A172 (cell line): Measurements from ENCODE around the gene LENG1. TPM values are rescaled to one million over a fixed set of nuclear protein-coding genes. Genes with fewer than 3 reads are reported as not detected.

Source experiments
- DNase-seq: peaks from one replicate; pipeline ENCODE4 v3.0.0-alpha.2; 2015; ENCODE audit warnings: low spot score
- total RNA-seq: library from RNA; depleted of rRNA; stranded (reverse); fragments of >200 nt; shearing (Covaris generic); gene quantifications from 2 replicates; pipeline ENCODE4 v1.2.3, GENCODE V29; 2014

Gene LENG1
- total RNA-seq, 1 experiment from 2014 or later = 21.1 TPM

GRCh38 chr19:54141356-54141755 lies 18.2 kb downstream of the LENG1 start:
- no peak for DNase-seq

GRCh38 chr19:54138489-54139256 lies 20.8 kb downstream of the LENG1 start:
- DNase-seq = no peak

- DNase-seq = no peak
Measured at GRCh38 chr19:54137699-54138488, 21.6 kb downstream of the LENG1 start, which contains the start of gene CNOT3. CNOT3 (plus strand) TSS chr19:54137762; CDS start chr19:54142979, 5,217 bp downstream.

GRCh38 chr19:54136864-54137698 lies 22.4 kb downstream of the LENG1 start:
- peak; percentile 100 for DNase-seq

- DNase-seq = no peak
Measured at GRCh38 chr19:54136086-54136863, 23.2 kb downstream of the LENG1 start.

GRCh38 chr19:54133957-54134590 lies 25.4 kb downstream of the LENG1 start:
- no peak for DNase-seq

- DNase-seq = peak; percentile 74
Measured at GRCh38 chr19:54133312-54133956, 26.1 kb downstream of the LENG1 start.

- DNase-seq = no peak
Measured at GRCh38 chr19:54129617-54129996, 29.9 kb downstream of the LENG1 start.

- no peak for DNase-seq
Measured at GRCh38 chr19:54128796-54129616, 30.5 kb downstream of the LENG1 start.

GRCh38 chr19:54128441-54128725 lies 31.1 kb downstream of the LENG1 start:
- no peak for DNase-seq

GRCh38 chr19:54127688-54128440 lies 31.7 kb downstream of the LENG1 start:
- no peak for DNase-seq

GRCh38 chr19:54125713-54126112 lies 33.8 kb downstream of the LENG1 start:
- no peak for DNase-seq

- no peak for DNase-seq
Measured at GRCh38 chr19:54124393-54124792, 35.1 kb downstream of the LENG1 start.

- DNase-seq = no peak
Measured at GRCh38 chr19:54123682-54124081, 35.8 kb downstream of the LENG1 start.

GRCh38 chr19:54121259-54121658 lies 38.3 kb downstream of the LENG1 start:
- no peak for DNase-seq

- DNase-seq = peak; percentile 99
Measured at GRCh38 chr19:54115109-54116063, 44.1 kb downstream of the LENG1 start, which contains the start of the genes PRPF31 and TFPT. PRPF31 (plus strand) TSS chr19:54115754; CDS start chr19:54118279, 2,525 bp downstream. TFPT (minus strand) TSS chr19:54115657; CDS start chr19:54115269, 388 bp downstream.

GRCh38 chr19:54114340-54115108 lies 45.0 kb downstream of the LENG1 start:
- peak; percentile 49 for DNase-seq
